H1 (cell line): Measurements from ENCODE around the gene CFDP1. TPM values are rescaled to one million over a fixed set of nuclear protein-coding genes. Genes with fewer than 3 reads are reported as not detected.
A peak's percentile ranks its signal among the peaks of the same experiment; 100 is the strongest.

Experiments
- CTCF ChIA-PET: fragments of 300-600 bp; sonication (Branson Sonifier 250); formaldehyde crosslinking; loops from one replicate; lab custom pipeline; 2021; ENCODE audit not compliant: partially characterized antibody; lab: Charles Lee
- POLR2A ChIA-PET: fragments of 300-600 bp; sonication (Branson Sonifier 250); formaldehyde crosslinking; loops from one replicate; lab custom pipeline; 2021; ENCODE audit warnings: inconsistent platforms; ENCODE audit not compliant: partially characterized antibody; lab: Charles Lee
- DNase-seq, 2 experiments: peaks; one replicate each; pipeline versions ENCODE4 v3.0.0 to v3.0.0-alpha.2; 2010 to 2022; ENCODE audit warnings: low spot score in 2 of 2, low read depth in 1 of 2, mixed read lengths in 1 of 2
- FAIRE-seq: peaks from 2 replicates; lab custom pipeline; 2011; peaks lifted over from hg19 to GRCh38; lab: Jason Lieb, UNC
- H2AFZ ChIP-seq: 2 replicates; pipeline ENCODE4 v1.8.1; 2012; ENCODE audit warnings: low read length, inconsistent platforms
- H2AK5ac ChIP-seq: 2 replicates; pipeline ENCODE4 v1.6.1; 2013; ENCODE audit warnings: low read depth, low read length
- H2BK120ac ChIP-seq: replicated peaks from 2 replicates; pipeline ENCODE3; 2013; ENCODE audit warnings: low read depth, low read length, inconsistent platforms
- H2BK12ac ChIP-seq: 2 replicates; pipeline ENCODE4 v1.6.1; 2013; ENCODE audit warnings: low read depth, low read length
- H2BK15ac ChIP-seq: 2 replicates; pipeline ENCODE4 v1.6.1; 2013; ENCODE audit warnings: low read length
- H2BK20ac ChIP-seq: 2 replicates; pipeline ENCODE4 v1.6.1; 2013; ENCODE audit warnings: low read length
- H2BK5ac ChIP-seq: 2 replicates; pipeline ENCODE4 v1.6.1; 2013; ENCODE audit warnings: low read depth, low read length
- H3K14ac ChIP-seq: 2 replicates; pipeline ENCODE4 v1.6.1; 2013; ENCODE audit warnings: inconsistent platforms; ENCODE audit not compliant: insufficient read length
- H3K18ac ChIP-seq: 2 replicates; pipeline ENCODE4 v1.6.1; 2013; ENCODE audit warnings: low read length; ENCODE audit errors: extremely low read depth
- H3K23ac ChIP-seq: 2 replicates; pipeline ENCODE4 v1.6.1; 2013; ENCODE audit warnings: inconsistent platforms; ENCODE audit not compliant: insufficient read length
- H3K23me2 ChIP-seq: 2 replicates; pipeline ENCODE4 v1.6.1; 2013; ENCODE audit warnings: low read depth, low read length
- H3K27ac ChIP-seq: 2 replicates; pipeline ENCODE4 v1.6.1; 2011; ENCODE audit warnings: low read depth, low read length, inconsistent platforms
- H3K27me3 ChIP-seq, 4 experiments: replicated peaks in 1 of 4; 1 replicate in 1 of 4; 2 replicates in 3 of 4; pipeline versions ENCODE4 v1.6.1 to v1.8.1; 2011 to 2013; ENCODE audit warnings: low read length in 3 of 4, mild to moderate bottlenecking in 3 of 4, inconsistent platforms in 2 of 4, mixed read lengths in 2 of 4, moderate library complexity in 1 of 4; ENCODE audit not compliant: control insufficient read depth in 3 of 4, insufficient read depth in 3 of 4; ENCODE audit errors: extremely low read depth in 1 of 4
- H3K36me3 ChIP-seq, 4 experiments: 2 replicates each; pipeline versions ENCODE4 v1.6.1 to v1.8.1; 2011 to 2013; ENCODE audit warnings: mild to moderate bottlenecking in 4 of 4, low read length in 3 of 4, moderate library complexity in 2 of 4, control low read depth in 1 of 4, inconsistent platforms in 1 of 4; ENCODE audit not compliant: insufficient read depth in 4 of 4, control insufficient read depth in 2 of 4
- H3K4ac ChIP-seq: replicated peaks from 2 replicates; pipeline ENCODE3; 2013; ENCODE audit warnings: low read length, low read depth, mixed read lengths, inconsistent platforms; ENCODE audit not compliant: insufficient read length
- H3K4me1 ChIP-seq, 4 experiments: replicated peaks in 1 of 4; 1 replicate in 1 of 4; 2 replicates in 3 of 4; pipeline versions ENCODE4 v1.6.1 to v1.8.1; 2011 to 2013; ENCODE audit warnings: low read length in 3 of 4, inconsistent platforms in 2 of 4, mixed read lengths in 1 of 4; ENCODE audit not compliant: insufficient read depth in 4 of 4, control insufficient read depth in 3 of 4
- H3K4me2 ChIP-seq, 2 experiments: 2 replicates each; pipeline versions ENCODE4 v1.6.1 to v1.8.1; 2011 to 2013; ENCODE audit warnings: low read depth in 2 of 2, low read length in 2 of 2, control low read depth in 1 of 2, inconsistent platforms in 1 of 2, mild to moderate bottlenecking in 1 of 2; ENCODE audit not compliant: insufficient read depth in 1 of 2
- H3K4me3 ChIP-seq, 4 experiments: fragments of 200-600, 300-600 bp in 1 of 4; sonication (generic), shearing (Covaris generic), sonication (Bioruptor Twin) in 1 of 4; 2 replicates each; pipeline versions ENCODE4 v1.5.1 to v1.8.1; 2011 to 2016; ENCODE audit warnings: low read length in 4 of 4, low read depth in 3 of 4, control low read depth in 2 of 4, inconsistent platforms in 2 of 4, mild to moderate bottlenecking in 2 of 4, mixed read lengths in 1 of 4, moderate library complexity in 1 of 4; ENCODE audit not compliant: insufficient read depth in 2 of 4; ENCODE audit errors: extremely low read depth in 1 of 4
- H3K56ac ChIP-seq: replicated peaks from 2 replicates; pipeline ENCODE3; 2013; ENCODE audit warnings: low read depth, mild to moderate bottlenecking, mixed read lengths, low read length, inconsistent platforms; ENCODE audit not compliant: insufficient read length
- H3K79me1 ChIP-seq: 2 replicates; pipeline ENCODE4 v1.6.1; 2013; ENCODE audit warnings: low read depth, low read length, control low read depth
- H3K79me2 ChIP-seq, 2 experiments: 2 replicates each; pipeline versions ENCODE4 v1.6.1 to v1.8.1; 2012 to 2013; ENCODE audit warnings: low read length in 2 of 2, mild to moderate bottlenecking in 2 of 2, inconsistent platforms in 1 of 2; ENCODE audit not compliant: insufficient read depth in 2 of 2, control insufficient read depth in 1 of 2
- H3K9ac ChIP-seq, 4 experiments: replicated peaks in 1 of 4; 1 replicate in 1 of 4; 2 replicates in 3 of 4; pipeline versions ENCODE4 v1.6.1 to v1.8.1; 2011 to 2013; ENCODE audit warnings: low read depth in 3 of 4, low read length in 3 of 4, control low read depth in 2 of 4, mild to moderate bottlenecking in 2 of 4, moderate library complexity in 2 of 4, inconsistent platforms in 1 of 4; ENCODE audit errors: extremely low read depth in 1 of 4
- H3K9me3 ChIP-seq, 2 experiments: 2 replicates each; pipeline versions ENCODE4 v1.6.1 to v1.8.1; 2012 to 2013; ENCODE audit warnings: mild to moderate bottlenecking in 2 of 2, moderate library complexity in 2 of 2, control low read depth in 1 of 2, inconsistent platforms in 1 of 2, low read depth in 1 of 2, low read length in 1 of 2, mixed read lengths in 1 of 2; ENCODE audit not compliant: insufficient read depth in 2 of 2
- H4K20me1 ChIP-seq, 2 experiments: replicated peaks in 1 of 2; 2 replicates each; pipeline versions ENCODE3 to v1.8.1; 2011 to 2013; ENCODE audit warnings: inconsistent platforms in 2 of 2, low read length in 2 of 2, mild to moderate bottlenecking in 1 of 2; ENCODE audit not compliant: insufficient read depth in 2 of 2, control insufficient read depth in 1 of 2
- H4K5ac ChIP-seq: 2 replicates; pipeline ENCODE4 v1.6.1; 2013; ENCODE audit warnings: low read length, low read depth, mixed read lengths, inconsistent platforms; ENCODE audit not compliant: insufficient read length
- H4K8ac ChIP-seq: 2 replicates; pipeline ENCODE4 v1.8.0; 2013; ENCODE audit warnings: mild to moderate bottlenecking, moderate library complexity, low read length, inconsistent platforms; ENCODE audit not compliant: insufficient read depth; ENCODE audit errors: extremely low read depth
- H4K91ac ChIP-seq: replicated peaks from 2 replicates; pipeline ENCODE3; 2013; ENCODE audit warnings: low read length, mixed read lengths, inconsistent platforms; ENCODE audit not compliant: insufficient read length
- ASH2L ChIP-seq: fragments of 200-600, 300-600 bp; sonication (generic); IDR thresholded peaks from one replicate; pipeline ENCODE4 v1.7.1; 2017; ENCODE audit warnings: low read length
- CBX5 ChIP-seq: fragments of 300-800, 300-1000 bp; sonication (generic); IDR thresholded peaks from 2 replicates; pipeline ENCODE4 v1.7.1; 2016; ENCODE audit warnings: antibody characterized with exemption, low read length, low read depth
- JUN ChIP-seq: IDR thresholded peaks from 2 replicates; pipeline ENCODE4 v1.6.1; 2011; ENCODE audit warnings: low read depth, mild to moderate bottlenecking, improper control_type of control experiment, low read length
- POLR2A ChIP-seq, 2 experiments: IDR thresholded peaks; 1 replicate in 1 of 2; 2 replicates in 1 of 2; pipeline ENCODE4 v1.6.1; 2011; ENCODE audit warnings: low read depth in 2 of 2, low read length in 2 of 2, mild to moderate bottlenecking in 2 of 2; ENCODE audit errors: control extremely low read depth in 1 of 2
- POLR2AphosphoS5 ChIP-seq: IDR thresholded peaks from 2 replicates; pipeline ENCODE4 v1.6.1; 2011; ENCODE audit warnings: low read depth, low read length
- RAD21 ChIP-seq, 2 experiments: IDR thresholded peaks in 1 of 2; conservative IDR thresholded peaks in 1 of 2; 2 replicates each; pipeline ENCODE4 v1.6.1; 2011; ENCODE audit warnings: low read depth in 2 of 2, low read length in 2 of 2, improper control_type of control experiment in 1 of 2, inconsistent platforms in 1 of 2, mild to moderate bottlenecking in 1 of 2, moderate library complexity in 1 of 2
- SRF ChIP-seq: IDR thresholded peaks from 2 replicates; pipeline ENCODE4 v1.6.1; 2011; ENCODE audit warnings: mild to moderate bottlenecking, low read depth, low read length, moderate library complexity
- WGBS, 2 experiments: shearing (Covaris generic) in 1 of 2; methylation state at CpG; one replicate each; pipeline versions ENCODE4 v1.1.6 to v1.1.7; 2013 to 2015; ENCODE audit warnings: low lambda C conversion rate in 2 of 2, mixed read lengths in 2 of 2, inconsistent platforms in 1 of 2, low coverage in 1 of 2, missing lambda C conversion rate in 1 of 2; ENCODE audit not compliant: insufficient replicate concordance in 2 of 2, insufficient coverage in 1 of 2, insufficient read length in 1 of 2; ENCODE audit errors: extremely low coverage in 1 of 2, missing lambda C conversion rate in 1 of 2; 5-methylcytosine and 5-hydroxymethylcytosine counted together
- polyA plus RNA-seq, 7 experiments: library from polyadenylated mRNA; depleted of rRNA in 3 of 7; stranded (reverse) in 5 of 7; unstranded in 2 of 7; fragments of >200 nt in 5 of 7; fragments of 200-250 nt in 2 of 7; gene quantifications; 1 replicate in 5 of 7; 2 replicates in 1 of 7; 4 replicates in 1 of 7; pipeline versions ENCODE4 v1.2.1 to v1.2.3, GENCODE V29; 2011 to 2013; ENCODE audit warnings: missing spikeins in 2 of 7, mixed read lengths in 2 of 7
- total RNA-seq: library from RNA; stranded (reverse); fragmentation: NEBNext Ultra II Directional; extraction: Animal tissue kit (Norgen Biotek cat#: 25700); gene quantifications from 2 replicates; pipeline ENCODE4 v1.2.1, GENCODE V29; 2021

Gene CFDP1
- total and polyA plus RNA-seq, 2 of the 8 experiments (the other 6 are each of a cell fraction or from before 2014, with no cell fraction given): 25.5 to 77.3 TPM

GRCh38 chr16:75250089-75250808 lies 183.1 kb downstream of the CFDP1 start:
- no peak overlapping the region for H3K14ac ChIP-seq
- DNase-seq: no peak
- H4K20me1 ChIP-seq: peaks cover 38 to 41% of the 10 kb centered on the region in 2 experiments
- peaks cover 13 to 75% (median 64%) of the 10 kb centered on the region in 4 experiments for H3K4me1 ChIP-seq
- WGBS, 2 experiments: 17% methylated on average over 25 of the region's 29 CpGs; no CpG with 5 or more reads in 1 of the 2 experiments
- peak; percentile 12 to 22; a peak in 2 of 4 replicates for TF ChIP-seq RAD21 (IDR thresholded peaks at IDR 0.05 in 1 of 2, conservative IDR thresholded peaks at IDR 0.05 in 1 of 2; ENCODE audit: low read depth in 2 of 2, low read length in 2 of 2)
- TF ChIP-seq JUN: no peak
- no peak for TF ChIP-seq SRF
- TF ChIP-seq POLR2A (IDR thresholded peaks at IDR 0.05; ENCODE audit: control extremely low read depth in 1 of 2, low read depth in 2 of 2, low read length in 2 of 2): peak in 1 of 2 experiments; percentile 34; a peak in 2 of 3 replicates
- TF ChIP-seq CBX5: no peak
- peak; percentile 49 for TF ChIP-seq ASH2L
- 0 out of 2 replicates have a peak, but pooled peaks have one; percentile 37 for TF ChIP-seq POLR2AphosphoS5
- TF ChIP-seq, all 59 proteins: peak for 4
- no peaks in the 10 kb centered on the region for H3K36me3 ChIP-seq
- peak overlapping the region; percentile 59 to 91 (median 73) for H3K9ac ChIP-seq
- H2BK5ac ChIP-seq: no peak overlapping the region
- peaks cover 27 to 83% of the 10 kb centered on the region in 2 experiments for H3K79me2 ChIP-seq
- 0 out of 2 replicates have a peak overlapping the region, but pooled peaks have one; percentile 16 for H2BK15ac ChIP-seq
- ChIA-PET POLR2A (interaction anchor here (1.0 to 16.2 kb wide), 8 partner anchors 14 to 318 kb away, joined by 3 to 375 read pairs (median 4); no protein-coding TSS in a partner anchor), CTCF (interaction anchor here (0.8 to 15.7 kb wide), 13 partner anchors 14 to 233 kb away, joined by 3 to 236 read pairs (median 3); no protein-coding TSS in a partner anchor)
- H2AK5ac ChIP-seq: no peak overlapping the region
- H4K91ac ChIP-seq: no peak overlapping the region
- no peak overlapping the region for H2BK20ac ChIP-seq
- no peak overlapping the region for H2BK120ac ChIP-seq
- no peak overlapping the region for H4K5ac ChIP-seq
- H3K27ac ChIP-seq: no peak overlapping the region
- H3K79me1 ChIP-seq: peaks cover 42% of the 10 kb centered on the region
- no peaks in the 10 kb centered on the region; a peak in 1 of 7 replicates for H3K27me3 ChIP-seq
- H3K23ac ChIP-seq: no peak overlapping the region
- no peak overlapping the region for H2AFZ ChIP-seq
- H4K8ac ChIP-seq: peak overlapping the region; percentile 7; the same call in 1 of the 2 replicates
- H3K9me3 ChIP-seq: no peaks in the 10 kb centered on the region
- no peak overlapping the region for H3K56ac ChIP-seq
- 0 out of 2 replicates have a peak overlapping the region, but pooled peaks have one; percentile 3 for H2BK12ac ChIP-seq
- no peak overlapping the region for H3K4ac ChIP-seq
- FAIRE-seq: no peak
- peaks cover 14% of the 10 kb centered on the region; the same call in 1 of the 2 replicates for H3K23me2 ChIP-seq
- H3K18ac ChIP-seq: peak overlapping the region; percentile 71
- H3K4me2 ChIP-seq: peak overlapping the region; percentile 76 to 96
- H3K4me3 ChIP-seq: peak overlapping the region; percentile 64 to 87 (median 68)
